Type B pancreatic cell (in vitro differentiated cells): ENCODE measurements around the gene CTSF. TPM values are rescaled to one million over a fixed set of nuclear protein-coding genes. Genes with fewer than 3 reads are reported as not detected.
"Not testable (repeated sequence)": the region's sequence is repeated elsewhere in the genome, so short reads cannot be mapped to it uniquely, and the experiment has no call there.

Experiments used
- DNase-seq: peaks from one replicate; pipeline ENCODE4 v3.0.0; 2021; ENCODE audit warnings: mixed read lengths; ENCODE audit not compliant: unreplicated experiment; ENCODE audit errors: extremely low spot score
- H3K27ac Mint-ChIP-seq: 2 replicates; pipeline ENCODE4 v1.8.0; 2021; ENCODE audit warnings: mild to moderate bottlenecking, mixed read lengths
- H3K27me3 Mint-ChIP-seq: 2 replicates; pipeline ENCODE4 v1.8.0; 2021; ENCODE audit warnings: mixed read lengths
- H3K36me3 Mint-ChIP-seq: 2 replicates; pipeline ENCODE4 v1.8.0; 2021; ENCODE audit warnings: mixed read lengths
- H3K4me1 Mint-ChIP-seq: one replicate; pipeline ENCODE4 v1.8.0; 2021; ENCODE audit warnings: mixed read lengths; ENCODE audit not compliant: unreplicated experiment
- H3K4me3 Mint-ChIP-seq: 2 replicates; pipeline ENCODE4 v1.8.0; 2021; ENCODE audit warnings: mild to moderate bottlenecking, mixed read lengths
- H3K9me3 Mint-ChIP-seq: 2 replicates; pipeline ENCODE4 v1.8.0; 2021; ENCODE audit warnings: mixed read lengths
- CTCF ChIP-seq: fragments of 200-600 bp; sonication (generic); conservative IDR thresholded peaks from 2 replicates; pipeline ENCODE4 v1.5.0; 2021; ENCODE audit warnings: antibody characterized with exemption, mild to moderate bottlenecking
- total RNA-seq: library from RNA; stranded (reverse); gene quantifications from 2 replicates; pipeline ENCODE4 v1.2.1, GENCODE V29; 2021; ENCODE audit warnings: low replicate concordance

The CTSF gene
- total RNA-seq, 1 donor from 2014 or later = not detected

- no peak for DNase-seq
- H3K27me3 Mint-ChIP-seq = no peaks in the 10 kb centered on the region
- no peak overlapping the region for H3K4me3 Mint-ChIP-seq
- no peaks in the 10 kb centered on the region for H3K9me3 Mint-ChIP-seq
- H3K36me3 Mint-ChIP-seq = no peaks in the 10 kb centered on the region
- no peak overlapping the region for H3K27ac Mint-ChIP-seq
- no peak for TF ChIP-seq CTCF
- peaks cover under 1% of the 10 kb centered on the region for H3K4me1 Mint-ChIP-seq
These were observed 41.6 kb upstream of the CTSF start for GRCh38 chr11:66609721-66610617.

GRCh38 chr11:66607126-66607834, 38.9 kb upstream of the CTSF start:
- Mint-ChIP-seq H3K36me3 (peaks cover 1% of the 10 kb centered on the region), H3K9me3 (no peaks in the 10 kb centered on the region), H3K4me1 (no peaks in the 10 kb centered on the region), H3K27ac (no peak overlapping the region), H3K27me3 (no peaks in the 10 kb centered on the region), H3K4me3 (no peak overlapping the region)
- TF ChIP-seq CTCF = no peak
- no peak for DNase-seq

GRCh38 chr11:66606608-66607007, 38.2 kb upstream of the CTSF start:
- not testable (repeated sequence) for H3K36me3 Mint-ChIP-seq, H3K9me3 Mint-ChIP-seq, DNase-seq, H3K27ac Mint-ChIP-seq, H3K27me3 Mint-ChIP-seq, H3K4me3 Mint-ChIP-seq, H3K4me1 Mint-ChIP-seq

GRCh38 chr11:66604155-66604554, 35.7 kb upstream of the CTSF start:
- no peak for DNase-seq
- no peak overlapping the region for H3K27ac Mint-ChIP-seq
- H3K4me1 Mint-ChIP-seq = peaks cover 5% of the 10 kb centered on the region
- TF ChIP-seq CTCF = no peak
- peaks cover 4% of the 10 kb centered on the region for H3K36me3 Mint-ChIP-seq
- no peaks in the 10 kb centered on the region for H3K27me3 Mint-ChIP-seq
- no peak overlapping the region for H3K4me3 Mint-ChIP-seq
- H3K9me3 Mint-ChIP-seq = no peaks in the 10 kb centered on the region

GRCh38 chr11:66603072-66603471, 34.7 kb upstream of the CTSF start:
- Mint-ChIP-seq H3K36me3 (peaks cover 4% of the 10 kb centered on the region), H3K4me3 (no peak overlapping the region), H3K27me3 (no peaks in the 10 kb centered on the region), H3K27ac (no peak overlapping the region), H3K4me1 (peaks cover 5% of the 10 kb centered on the region), H3K9me3 (no peaks in the 10 kb centered on the region)
- no peak for TF ChIP-seq CTCF
- no peak for DNase-seq

- H3K27ac Mint-ChIP-seq = peak overlapping the region; percentile 59
- H3K27me3 Mint-ChIP-seq = no peaks in the 10 kb centered on the region
- H3K36me3 Mint-ChIP-seq = peaks cover 4% of the 10 kb centered on the region
- TF ChIP-seq CTCF = no peak
- H3K9me3 Mint-ChIP-seq = no peaks in the 10 kb centered on the region
- no peak overlapping the region for H3K4me3 Mint-ChIP-seq
- H3K4me1 Mint-ChIP-seq = peaks cover 5% of the 10 kb centered on the region
- no peak for DNase-seq
These were observed 32.3 kb upstream of the CTSF start for GRCh38 chr11:66600631-66601233.
